ENCODE measurements around the gene RPUSD4. TPM values are rescaled to one million over a fixed set of nuclear protein-coding genes. Genes with fewer than 3 reads are reported as not detected.

Gene RPUSD4
- total and polyA plus RNA-seq, 2 experiments from 2014 or later = 20.8 to 60.8 TPM

- Histone ChIP-seq H3K4me2 (no peak overlapping the region), H3K27ac (ENCODE audit: low read depth) (no peak overlapping the region), H3K36me3 (ENCODE audit: insufficient read depth) (no peaks in the 10 kb centered on the region; the same call in 1 of the 2 replicates), H3F3A (replicated peaks; ENCODE audit: low read depth) (no peaks in the 10 kb centered on the region), H3K4me3 (no peak overlapping the region), H3K79me2 (replicated peaks; ENCODE audit: insufficient read depth) (peaks cover 100% of the 10 kb centered on the region), H4K20me1 (replicated peaks; ENCODE audit: insufficient read depth) (peaks cover 69% of the 10 kb centered on the region), H3K9me2 (ENCODE audit: insufficient read depth) (no peaks in the 10 kb centered on the region), H2AFZ (no peak overlapping the region), H3K27me3 (ENCODE audit: insufficient read depth) (no peaks in the 10 kb centered on the region), H3K4me1 (ENCODE audit: insufficient read depth) (peaks cover 12% of the 10 kb centered on the region)
- H3K4me3 Mint-ChIP-seq = no peak overlapping the region
- peaks cover 3% of the 10 kb centered on the region; the same call in 2 of the 3 replicates for H3K36me3 Mint-ChIP-seq (ENCODE audit: low read depth)
- no peak for ATAC-seq
- H3K9me3 Mint-ChIP-seq = no peaks in the 10 kb centered on the region
- H3K27ac Mint-ChIP-seq = no peak overlapping the region
- H3K4me1 Mint-ChIP-seq = peaks cover 9% of the 10 kb centered on the region
- H3K27me3 Mint-ChIP-seq (ENCODE audit: insufficient read depth, low read depth, poor library complexity) = peaks cover 4% of the 10 kb centered on the region
- TF ChIP-seq, protein P1, sequence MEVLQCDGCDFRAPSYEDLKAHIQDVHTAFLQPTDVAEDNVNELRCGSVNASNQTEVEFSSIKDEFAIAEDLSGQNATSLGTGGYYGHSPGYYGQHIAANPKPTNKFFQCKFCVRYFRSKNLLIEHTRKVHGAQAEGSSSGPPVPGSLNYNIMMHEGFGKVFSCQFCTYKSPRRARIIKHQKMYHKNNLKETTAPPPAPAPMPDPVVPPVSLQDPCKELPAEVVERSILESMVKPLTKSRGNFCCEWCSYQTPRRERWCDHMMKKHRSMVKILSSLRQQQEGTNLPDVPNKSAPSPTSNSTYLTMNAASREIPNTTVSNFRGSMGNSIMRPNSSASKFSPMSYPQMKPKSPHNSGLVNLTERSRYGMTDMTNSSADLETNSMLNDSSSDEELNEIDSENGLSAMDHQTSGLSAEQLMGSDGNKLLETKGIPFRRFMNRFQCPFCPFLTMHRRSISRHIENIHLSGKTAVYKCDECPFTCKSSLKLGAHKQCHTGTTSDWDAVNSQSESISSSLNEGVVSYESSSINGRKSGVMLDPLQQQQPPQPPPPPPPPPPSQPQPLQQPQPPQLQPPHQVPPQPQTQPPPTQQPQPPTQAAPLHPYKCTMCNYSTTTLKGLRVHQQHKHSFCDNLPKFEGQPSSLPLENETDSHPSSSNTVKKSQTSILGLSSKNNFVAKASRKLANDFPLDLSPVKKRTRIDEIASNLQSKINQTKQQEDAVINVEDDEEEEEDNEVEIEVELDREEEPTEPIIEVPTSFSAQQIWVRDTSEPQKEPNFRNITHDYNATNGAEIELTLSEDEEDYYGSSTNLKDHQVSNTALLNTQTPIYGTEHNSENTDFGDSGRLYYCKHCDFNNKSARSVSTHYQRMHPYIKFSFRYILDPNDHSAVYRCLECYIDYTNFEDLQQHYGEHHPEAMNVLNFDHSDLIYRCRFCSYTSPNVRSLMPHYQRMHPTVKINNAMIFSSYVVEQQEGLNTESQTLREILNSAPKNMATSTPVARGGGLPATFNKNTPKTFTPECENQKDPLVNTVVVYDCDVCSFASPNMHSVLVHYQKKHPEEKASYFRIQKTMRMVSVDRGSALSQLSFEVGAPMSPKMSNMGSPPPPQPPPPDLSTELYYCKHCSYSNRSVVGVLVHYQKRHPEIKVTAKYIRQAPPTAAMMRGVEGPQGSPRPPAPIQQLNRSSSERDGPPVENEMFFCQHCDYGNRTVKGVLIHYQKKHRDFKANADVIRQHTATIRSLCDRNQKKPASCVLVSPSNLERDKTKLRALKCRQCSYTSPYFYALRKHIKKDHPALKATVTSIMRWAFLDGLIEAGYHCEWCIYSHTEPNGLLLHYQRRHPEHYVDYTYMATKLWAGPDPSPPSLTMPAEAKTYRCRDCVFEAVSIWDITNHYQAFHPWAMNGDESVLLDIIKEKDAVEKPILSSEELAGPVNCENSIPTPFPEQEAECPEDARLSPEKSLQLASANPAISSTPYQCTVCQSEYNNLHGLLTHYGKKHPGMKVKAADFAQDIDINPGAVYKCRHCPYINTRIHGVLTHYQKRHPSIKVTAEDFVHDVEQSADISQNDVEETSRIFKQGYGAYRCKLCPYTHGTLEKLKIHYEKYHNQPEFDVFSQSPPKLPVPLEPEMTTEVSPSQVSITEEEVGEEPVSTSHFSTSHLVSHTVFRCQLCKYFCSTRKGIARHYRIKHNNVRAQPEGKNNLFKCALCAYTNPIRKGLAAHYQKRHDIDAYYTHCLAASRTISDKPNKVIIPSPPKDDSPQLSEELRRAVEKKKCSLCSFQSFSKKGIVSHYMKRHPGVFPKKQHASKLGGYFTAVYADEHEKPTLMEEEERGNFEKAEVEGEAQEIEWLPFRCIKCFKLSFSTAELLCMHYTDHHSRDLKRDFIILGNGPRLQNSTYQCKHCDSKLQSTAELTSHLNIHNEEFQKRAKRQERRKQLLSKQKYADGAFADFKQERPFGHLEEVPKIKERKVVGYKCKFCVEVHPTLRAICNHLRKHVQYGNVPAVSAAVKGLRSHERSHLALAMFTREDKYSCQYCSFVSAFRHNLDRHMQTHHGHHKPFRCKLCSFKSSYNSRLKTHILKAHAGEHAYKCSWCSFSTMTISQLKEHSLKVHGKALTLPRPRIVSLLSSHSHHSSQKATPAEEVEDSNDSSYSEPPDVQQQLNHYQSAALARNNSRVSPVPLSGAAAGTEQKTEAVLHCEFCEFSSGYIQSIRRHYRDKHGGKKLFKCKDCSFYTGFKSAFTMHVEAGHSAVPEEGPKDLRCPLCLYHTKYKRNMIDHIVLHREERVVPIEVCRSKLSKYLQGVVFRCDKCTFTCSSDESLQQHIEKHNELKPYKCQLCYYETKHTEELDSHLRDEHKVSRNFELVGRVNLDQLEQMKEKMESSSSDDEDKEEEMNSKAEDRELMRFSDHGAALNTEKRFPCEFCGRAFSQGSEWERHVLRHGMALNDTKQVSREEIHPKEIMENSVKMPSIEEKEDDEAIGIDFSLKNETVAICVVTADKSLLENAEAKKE (CRISPR knock-in tag; IDR thresholded peaks at IDR 0.05) = no peak
- no peak for TF ChIP-seq CREB1 (CRISPR knock-in tag; IDR thresholded peaks at IDR 0.05; ENCODE audit: low read depth)
- no peak for TF ChIP-seq STAT1 (IDR thresholded peaks at IDR 0.05; ENCODE audit: unreplicated experiment)
- TF ChIP-seq EZH2phosphoT487 (IDR thresholded peaks at IDR 0.05; ENCODE audit: unreplicated experiment) = no peak
- TF ChIP-seq, protein P2, sequence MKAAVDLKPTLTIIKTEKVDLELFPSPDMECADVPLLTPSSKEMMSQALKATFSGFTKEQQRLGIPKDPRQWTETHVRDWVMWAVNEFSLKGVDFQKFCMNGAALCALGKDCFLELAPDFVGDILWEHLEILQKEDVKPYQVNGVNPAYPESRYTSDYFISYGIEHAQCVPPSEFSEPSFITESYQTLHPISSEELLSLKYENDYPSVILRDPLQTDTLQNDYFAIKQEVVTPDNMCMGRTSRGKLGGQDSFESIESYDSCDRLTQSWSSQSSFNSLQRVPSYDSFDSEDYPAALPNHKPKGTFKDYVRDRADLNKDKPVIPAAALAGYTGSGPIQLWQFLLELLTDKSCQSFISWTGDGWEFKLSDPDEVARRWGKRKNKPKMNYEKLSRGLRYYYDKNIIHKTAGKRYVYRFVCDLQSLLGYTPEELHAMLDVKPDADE (IDR thresholded peaks at IDR 0.05) = no peak
- TF ChIP-seq, protein P3, sequence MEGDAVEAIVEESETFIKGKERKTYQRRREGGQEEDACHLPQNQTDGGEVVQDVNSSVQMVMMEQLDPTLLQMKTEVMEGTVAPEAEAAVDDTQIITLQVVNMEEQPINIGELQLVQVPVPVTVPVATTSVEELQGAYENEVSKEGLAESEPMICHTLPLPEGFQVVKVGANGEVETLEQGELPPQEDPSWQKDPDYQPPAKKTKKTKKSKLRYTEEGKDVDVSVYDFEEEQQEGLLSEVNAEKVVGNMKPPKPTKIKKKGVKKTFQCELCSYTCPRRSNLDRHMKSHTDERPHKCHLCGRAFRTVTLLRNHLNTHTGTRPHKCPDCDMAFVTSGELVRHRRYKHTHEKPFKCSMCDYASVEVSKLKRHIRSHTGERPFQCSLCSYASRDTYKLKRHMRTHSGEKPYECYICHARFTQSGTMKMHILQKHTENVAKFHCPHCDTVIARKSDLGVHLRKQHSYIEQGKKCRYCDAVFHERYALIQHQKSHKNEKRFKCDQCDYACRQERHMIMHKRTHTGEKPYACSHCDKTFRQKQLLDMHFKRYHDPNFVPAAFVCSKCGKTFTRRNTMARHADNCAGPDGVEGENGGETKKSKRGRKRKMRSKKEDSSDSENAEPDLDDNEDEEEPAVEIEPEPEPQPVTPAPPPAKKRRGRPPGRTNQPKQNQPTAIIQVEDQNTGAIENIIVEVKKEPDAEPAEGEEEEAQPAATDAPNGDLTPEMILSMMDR (conservative IDR thresholded peaks at IDR 0.05; ENCODE audit: low read depth in 2 of 2) = no peak
- no peak for TF ChIP-seq ZNF114 (CRISPR knock-in tag; IDR thresholded peaks at IDR 0.05)
- no peak for TF ChIP-seq NANOG (IDR thresholded peaks at IDR 0.05; ENCODE audit: borderline replicate concordance)
- no peak for TF ChIP-seq EZH2 (IDR thresholded peaks at IDR 0.05; ENCODE audit: low read depth, unreplicated experiment)
- no peak for TF ChIP-seq POLR2AphosphoS5 (IDR thresholded peaks at IDR 0.05; ENCODE audit: low read depth)
- TF ChIP-seq JUNB (IDR thresholded peaks at IDR 0.05; ENCODE audit: unreplicated experiment) = no peak
- TF ChIP-seq ZNF331 (CRISPR knock-in tag; IDR thresholded peaks at IDR 0.05; ENCODE audit: low read depth) = no peak
- no peak for DNase-seq (ENCODE audit: low spot score)
Measured at GRCh38 chr11:126216526-126217305, 5.3 kb upstream of the RPUSD4 start.

All from GM23338 (cell line).